GM23338 (cell line): Measurements from ENCODE around the gene PREP. TPM values are rescaled to one million over a fixed set of nuclear protein-coding genes. Genes with fewer than 3 reads are reported as not detected.

Experiments
- ATAC-seq: fragments of 200-7000 bp; cut with Tn5 transposase; 3 replicates; pipeline ENCODE4 v1.9.1; 2020
- DNase-seq: peaks from one replicate; pipeline ENCODE4 v3.0.0-alpha.2; 2015; ENCODE audit warnings: low spot score
- H2AFZ ChIP-seq: fragments of 200-600 bp; sonication (generic); 2 replicates; pipeline ENCODE4 v1.8.0; 2016; ENCODE audit warnings: antibody characterized with exemption, mild to moderate bottlenecking, moderate library complexity
- H3F3A ChIP-seq: fragments of 200-600 bp; sonication (generic); replicated peaks from 2 replicates; pipeline ENCODE4 v1.8.0; 2017; ENCODE audit warnings: antibody characterized with exemption, mixed run types, low read depth
- H3K27ac ChIP-seq: fragments of 200-600 bp; sonication (generic); 2 replicates; pipeline ENCODE4 v1.6.1; 2016; ENCODE audit warnings: low read depth
- H3K27me3 ChIP-seq: fragments of 200-600 bp; sonication (generic); 2 replicates; pipeline ENCODE4 v1.8.0; 2016; ENCODE audit warnings: mild to moderate bottlenecking, mixed run types, moderate library complexity; ENCODE audit not compliant: insufficient read depth
- H3K36me3 ChIP-seq: fragments of 200-600 bp; sonication (generic); 2 replicates; pipeline ENCODE4 v1.8.0; 2016; ENCODE audit warnings: mild to moderate bottlenecking; ENCODE audit not compliant: insufficient read depth
- H3K4me1 ChIP-seq: fragments of 200-600 bp; sonication (generic); 2 replicates; pipeline ENCODE4 v1.8.0; 2016; ENCODE audit warnings: mild to moderate bottlenecking, moderate library complexity; ENCODE audit not compliant: insufficient read depth
- H3K4me2 ChIP-seq: fragments of 200-600 bp; sonication (generic); 2 replicates; pipeline ENCODE4 v1.7.1; 2017; ENCODE audit warnings: mixed run types
- H3K4me3 ChIP-seq: fragments of 200-600 bp; sonication (generic); 2 replicates; pipeline ENCODE4 v1.6.1; 2016; ENCODE audit warnings: mixed run types
- H3K79me2 ChIP-seq: fragments of 200-600 bp; sonication (generic); replicated peaks from 2 replicates; pipeline ENCODE4 v1.8.0; 2017; ENCODE audit warnings: mild to moderate bottlenecking; ENCODE audit not compliant: insufficient read depth
- H3K9me2 ChIP-seq: fragments of 200-600 bp; sonication (generic); 2 replicates; pipeline ENCODE4 v1.8.0; 2017; ENCODE audit not compliant: insufficient read depth
- H4K20me1 ChIP-seq: fragments of 200-600 bp; sonication (generic); replicated peaks from 2 replicates; pipeline ENCODE4 v1.8.0; 2017; ENCODE audit warnings: mild to moderate bottlenecking; ENCODE audit not compliant: insufficient read depth
- H3K27ac Mint-ChIP-seq: 2 replicates; pipeline ENCODE4 v1.8.0; 2020; ENCODE audit warnings: inconsistent platforms, mild to moderate bottlenecking, moderate library complexity, mixed read lengths
- H3K27me3 Mint-ChIP-seq: 3 replicates; pipeline ENCODE4 v1.8.0; 2022; ENCODE audit warnings: low read depth, mild to moderate bottlenecking, moderate library complexity, mixed read lengths, inconsistent platforms; ENCODE audit not compliant: insufficient read depth, poor library complexity
- H3K36me3 Mint-ChIP-seq: 3 replicates; pipeline ENCODE4 v1.8.0; 2021; ENCODE audit warnings: low read depth, mild to moderate bottlenecking, inconsistent platforms, moderate library complexity, mixed read lengths
- H3K4me1 Mint-ChIP-seq: 3 replicates; pipeline ENCODE4 v1.8.0; 2020; ENCODE audit warnings: mild to moderate bottlenecking, inconsistent platforms, mixed read lengths
- H3K4me3 Mint-ChIP-seq: 3 replicates; pipeline ENCODE4 v1.8.0; 2021; ENCODE audit warnings: moderate library complexity, mild to moderate bottlenecking, inconsistent platforms, mixed read lengths
- H3K9me3 Mint-ChIP-seq: 3 replicates; pipeline ENCODE4 v1.8.0; 2020; ENCODE audit warnings: moderate library complexity, mild to moderate bottlenecking, inconsistent platforms, mixed read lengths
- CREB1 ChIP-seq: fragments of 250-450 bp; sonication (Bioruptor Pico); IDR thresholded peaks from 2 replicates; pipeline ENCODE4 v1.5.0; 2020; ENCODE audit warnings: low read depth, mild to moderate bottlenecking, moderate library complexity
- CTCF ChIP-seq, 2 experiments: fragments of 200-600 bp in 1 of 2; sonication (generic) in 1 of 2; conservative IDR thresholded peaks; 2 replicates each; pipeline versions ENCODE4 v1.5.1 to v1.6.1; 2016 to 2017; ENCODE audit warnings: antibody characterized with exemption in 2 of 2, low read depth in 2 of 2, mild to moderate bottlenecking in 2 of 2, moderate library complexity in 1 of 2
- ETS1 ChIP-seq: IDR thresholded peaks from 2 replicates; pipeline ENCODE4 v1.6.1; 2016; ENCODE audit warnings: antibody characterized with exemption
- EZH2 ChIP-seq: fragments of 200-600 bp; sonication (generic); IDR thresholded peaks from one replicate; pipeline ENCODE4 v1.8.0; 2017; ENCODE audit warnings: antibody characterized with exemption, mild to moderate bottlenecking, low read depth; ENCODE audit not compliant: unreplicated experiment
- EZH2phosphoT487 ChIP-seq: fragments of 200-600 bp; sonication (generic); IDR thresholded peaks from one replicate; pipeline ENCODE4 v1.8.1; 2018; ENCODE audit warnings: antibody characterized with exemption; ENCODE audit not compliant: unreplicated experiment
- JUNB ChIP-seq: IDR thresholded peaks from one replicate; pipeline ENCODE4 v1.6.1; 2016; ENCODE audit warnings: antibody characterized with exemption; ENCODE audit not compliant: unreplicated experiment
- NANOG ChIP-seq: IDR thresholded peaks from 2 replicates; pipeline ENCODE4 v1.6.1; 2016; ENCODE audit warnings: antibody characterized with exemption, borderline replicate concordance
- POLR2AphosphoS5 ChIP-seq: IDR thresholded peaks from 2 replicates; pipeline ENCODE4 v1.6.1; 2016; ENCODE audit warnings: antibody characterized with exemption, low read depth
- REST ChIP-seq: IDR thresholded peaks from one replicate; pipeline ENCODE4 v1.6.1; 2018; ENCODE audit warnings: antibody characterized with exemption; ENCODE audit not compliant: unreplicated experiment
- STAT1 ChIP-seq: IDR thresholded peaks from one replicate; pipeline ENCODE4 v1.6.1; 2016; ENCODE audit warnings: antibody characterized with exemption; ENCODE audit not compliant: unreplicated experiment
- ZNF114 ChIP-seq: fragments of 250-450 bp; sonication (Bioruptor Pico); IDR thresholded peaks from 2 replicates; pipeline ENCODE4 v1.5.0; 2020; ENCODE audit warnings: mild to moderate bottlenecking, moderate library complexity
- ZNF331 ChIP-seq: fragments of 250-450 bp; sonication (Bioruptor Pico); IDR thresholded peaks from 2 replicates; pipeline ENCODE4 v1.5.0; 2020; ENCODE audit warnings: low read depth, mild to moderate bottlenecking, moderate library complexity
- ZNF462 ChIP-seq: fragments of 250-450 bp; sonication (Bioruptor Pico); IDR thresholded peaks from 2 replicates; pipeline ENCODE4 v1.5.0; 2020; ENCODE audit warnings: mild to moderate bottlenecking, moderate library complexity
- polyA plus RNA-seq: library from polyadenylated mRNA; unstranded; fragments of >200 nt; fragmentation: Nextera tagmentation; extraction: Ambion mirVana; gene quantifications from 2 replicates; pipeline ENCODE4 v1.2.1, GENCODE V29; 2016
- total RNA-seq: library from RNA; depleted of rRNA; stranded (reverse); fragments of >200 nt; shearing (Covaris generic); gene quantifications from 2 replicates; pipeline ENCODE4 v1.2.3, GENCODE V29; 2014

Gene PREP
- total and polyA plus RNA-seq, 2 experiments from 2014 or later: 28.5 to 52.7 TPM

GRCh38 chr6:105372849-105373182, 30.1 kb downstream of the PREP start (continued):
- TF ChIP-seq CTCF (conservative IDR thresholded peaks at IDR 0.05; ENCODE audit: low read depth in 2 of 2) (no peak), ETS1 (no peak), NANOG (no peak)

GRCh38 chr6:105372142-105372848, 30.6 kb downstream of the PREP start:
- H4K20me1 ChIP-seq: no peaks in the 10 kb centered on the region; the same call in 1 of the 2 replicates
- peaks cover 8% of the 10 kb centered on the region; the same call in 1 of the 2 replicates for H3K79me2 ChIP-seq
- H3K27ac ChIP-seq: 0 out of 2 replicates have a peak overlapping the region, but pooled peaks have one; percentile 41
- no peaks in the 10 kb centered on the region for H3K4me1 ChIP-seq
- H3K36me3 Mint-ChIP-seq: peaks cover 45% of the 10 kb centered on the region
- H3K27me3 ChIP-seq: no peaks in the 10 kb centered on the region
- no peaks in the 10 kb centered on the region for H3F3A ChIP-seq
- H3K4me1 Mint-ChIP-seq: no peaks in the 10 kb centered on the region
- DNase-seq: no peak
- no peaks in the 10 kb centered on the region for H3K9me2 ChIP-seq
- H2AFZ ChIP-seq: no peak overlapping the region
- no peak overlapping the region for H3K4me2 ChIP-seq
- no peak for ATAC-seq
- H3K27me3 Mint-ChIP-seq: no peaks in the 10 kb centered on the region
- peaks cover 13% of the 10 kb centered on the region; the same call in 1 of the 2 replicates for H3K36me3 ChIP-seq
- H3K9me3 Mint-ChIP-seq: no peaks in the 10 kb centered on the region
- H3K27ac Mint-ChIP-seq: no peak overlapping the region; the same call in 1 of the 2 replicates
- no peak overlapping the region for H3K4me3 ChIP-seq
- H3K4me3 Mint-ChIP-seq: no peak overlapping the region
- TF ChIP-seq ZNF331 (CRISPR knock-in tag) (no peak), ZNF114 (CRISPR knock-in tag) (no peak), EZH2phosphoT487 (no peak), STAT1 (no peak), EZH2 (no peak), NANOG (no peak), ZNF462 (CRISPR knock-in tag) (no peak), REST (no peak), POLR2AphosphoS5 (no peak), JUNB (no peak), CREB1 (CRISPR knock-in tag) (no peak)
